Measurements from ENCODE around the gene NMT2. TPM values are rescaled to one million over a fixed set of nuclear protein-coding genes. Genes with fewer than 3 reads are reported as not detected.

NMT2 gene
- total and polyA plus RNA-seq, 2 donors (not counting 1 experiment from before 2014, with no cell fraction given): 16.6 to 21.0 TPM

DNA sequence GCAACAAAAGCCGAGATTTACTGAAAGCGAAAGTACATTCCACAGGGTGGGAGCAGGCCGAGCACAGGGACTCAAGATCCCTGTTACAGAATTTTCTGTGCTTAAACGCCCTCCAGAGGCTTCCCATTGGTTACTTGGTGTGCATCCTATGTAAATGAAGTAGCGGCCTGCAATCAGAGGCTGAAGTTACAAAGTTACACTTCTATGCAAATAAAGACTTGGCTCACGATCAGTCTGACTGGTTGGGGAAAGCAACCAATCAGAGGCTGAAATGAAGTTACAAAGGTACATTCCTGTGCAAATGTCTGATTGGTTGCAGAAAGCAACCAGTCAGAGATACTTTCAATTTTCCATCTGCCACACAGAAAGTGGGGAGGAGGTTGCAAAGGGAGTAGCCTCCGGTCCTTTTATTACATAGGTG is 84.0 kb downstream of the NMT2 start:
- Histone ChIP-seq H3K4me1 (ENCODE audit: control insufficient read depth, extremely low read depth, insufficient read depth, low read length) (peaks cover 3% of the 10 kb centered on the region), H3K27ac (ENCODE audit: insufficient read depth, low read length) (peak overlapping the region; percentile 56), H3K79me2 (ENCODE audit: control insufficient read depth, insufficient read depth, low read length) (no peaks in the 10 kb centered on the region), H3K36me3 (ENCODE audit: control insufficient read depth, insufficient read depth, low read length) (no peaks in the 10 kb centered on the region), H4K20me1 (ENCODE audit: control insufficient read depth, extremely low read depth, insufficient read depth, low read length) (no peaks in the 10 kb centered on the region), H2AFZ (ENCODE audit: low read length) (peak overlapping the region; percentile 98), H3K9ac (ENCODE audit: insufficient read depth, low read length) (no peak overlapping the region), H3K9me3 (ENCODE audit: control insufficient read depth, insufficient read depth, low read depth, low read length) (no peaks in the 10 kb centered on the region), H3K4me2 (ENCODE audit: extremely low read depth, insufficient read depth, low read length) (peak overlapping the region; percentile 98), H3K4me3 (replicated peaks in 1 of 4; ENCODE audit: control extremely low read depth in 1 of 4, insufficient read depth in 1 of 4, low read depth in 3 of 4, low read length in 4 of 4) (peak overlapping the region; percentile 53 to 79 (median 58)), H3K27me3 (ENCODE audit: control insufficient read depth, insufficient read depth, low read length) (no peaks in the 10 kb centered on the region)
- DNase-seq (ENCODE audit: low read depth in 2 of 2): peak; percentile 99
- TF ChIP-seq, protein P1, sequence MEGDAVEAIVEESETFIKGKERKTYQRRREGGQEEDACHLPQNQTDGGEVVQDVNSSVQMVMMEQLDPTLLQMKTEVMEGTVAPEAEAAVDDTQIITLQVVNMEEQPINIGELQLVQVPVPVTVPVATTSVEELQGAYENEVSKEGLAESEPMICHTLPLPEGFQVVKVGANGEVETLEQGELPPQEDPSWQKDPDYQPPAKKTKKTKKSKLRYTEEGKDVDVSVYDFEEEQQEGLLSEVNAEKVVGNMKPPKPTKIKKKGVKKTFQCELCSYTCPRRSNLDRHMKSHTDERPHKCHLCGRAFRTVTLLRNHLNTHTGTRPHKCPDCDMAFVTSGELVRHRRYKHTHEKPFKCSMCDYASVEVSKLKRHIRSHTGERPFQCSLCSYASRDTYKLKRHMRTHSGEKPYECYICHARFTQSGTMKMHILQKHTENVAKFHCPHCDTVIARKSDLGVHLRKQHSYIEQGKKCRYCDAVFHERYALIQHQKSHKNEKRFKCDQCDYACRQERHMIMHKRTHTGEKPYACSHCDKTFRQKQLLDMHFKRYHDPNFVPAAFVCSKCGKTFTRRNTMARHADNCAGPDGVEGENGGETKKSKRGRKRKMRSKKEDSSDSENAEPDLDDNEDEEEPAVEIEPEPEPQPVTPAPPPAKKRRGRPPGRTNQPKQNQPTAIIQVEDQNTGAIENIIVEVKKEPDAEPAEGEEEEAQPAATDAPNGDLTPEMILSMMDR (conservative IDR thresholded peaks at IDR 0.05 in 1 of 2, IDR thresholded peaks at IDR 0.05 in 1 of 2; ENCODE audit: low read depth in 1 of 2, low read length in 2 of 2): peak in 1 of 2 donors; percentile 24
- TF ChIP-seq EZH2 (IDR thresholded peaks at IDR 0.05; ENCODE audit: low read length, missing control alignments): no peak

DNA sequence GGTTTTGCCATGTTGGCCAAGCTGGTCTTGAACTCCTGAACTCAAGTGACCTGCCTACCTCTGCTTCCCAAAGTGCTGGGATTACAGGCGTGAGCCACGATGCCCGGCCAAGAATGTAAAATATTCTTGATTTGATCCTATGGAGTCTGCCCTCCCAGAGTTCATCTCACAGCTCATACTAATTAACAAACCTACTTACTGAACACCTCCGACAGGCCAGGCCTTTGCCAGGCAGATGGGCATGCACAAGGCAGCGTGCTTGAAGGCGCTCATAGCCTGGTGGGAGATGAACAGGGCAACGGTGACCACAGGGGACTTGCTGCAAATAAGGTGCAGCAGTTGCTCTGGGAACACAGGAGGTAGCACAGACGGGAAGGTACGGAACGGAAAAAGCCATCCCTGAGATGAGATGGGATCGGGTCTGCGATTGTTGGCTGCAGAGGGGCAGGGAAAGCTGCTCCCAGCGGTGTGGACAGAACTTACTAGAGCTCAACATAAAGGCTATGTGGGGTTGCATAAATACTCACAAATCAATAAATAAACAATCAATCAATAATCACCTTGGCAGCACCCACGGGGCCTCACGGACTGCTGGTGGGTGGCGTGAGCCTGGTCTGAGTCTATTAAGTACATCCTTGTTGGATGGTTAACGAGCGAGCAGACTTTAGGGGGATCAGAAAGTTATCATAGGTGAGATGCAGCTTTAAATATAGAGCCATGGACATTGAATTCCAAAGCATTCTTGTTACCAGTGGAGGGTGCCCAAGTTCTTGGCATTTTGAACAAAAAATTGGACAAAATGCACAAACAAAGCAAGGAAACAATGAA is 84.6 kb downstream of the NMT2 start:
- Histone ChIP-seq H2AFZ (ENCODE audit: low read length) (peak overlapping the region; percentile 98), H3K79me2 (ENCODE audit: control insufficient read depth, insufficient read depth, low read length) (no peaks in the 10 kb centered on the region), H3K4me3 (replicated peaks in 1 of 4; ENCODE audit: control extremely low read depth in 1 of 4, insufficient read depth in 1 of 4, low read depth in 3 of 4, low read length in 4 of 4) (peak overlapping the region; percentile 53 to 79 (median 58)), H4K20me1 (ENCODE audit: control insufficient read depth, extremely low read depth, insufficient read depth, low read length) (no peaks in the 10 kb centered on the region), H3K9me3 (ENCODE audit: control insufficient read depth, insufficient read depth, low read depth, low read length) (no peaks in the 10 kb centered on the region), H3K36me3 (ENCODE audit: control insufficient read depth, insufficient read depth, low read length) (no peaks in the 10 kb centered on the region), H3K27ac (ENCODE audit: insufficient read depth, low read length) (peak overlapping the region; percentile 56), H3K9ac (ENCODE audit: insufficient read depth, low read length) (no peak overlapping the region), H3K27me3 (ENCODE audit: control insufficient read depth, insufficient read depth, low read length) (no peaks in the 10 kb centered on the region), H3K4me2 (ENCODE audit: extremely low read depth, insufficient read depth, low read length) (peak overlapping the region; percentile 98), H3K4me1 (ENCODE audit: control insufficient read depth, extremely low read depth, insufficient read depth, low read length) (peaks cover 3% of the 10 kb centered on the region)
- TF ChIP-seq, protein P1 (conservative IDR thresholded peaks at IDR 0.05 in 1 of 2, IDR thresholded peaks at IDR 0.05 in 1 of 2; ENCODE audit: low read depth in 1 of 2, low read length in 2 of 2): no peak
- TF ChIP-seq EZH2 (IDR thresholded peaks at IDR 0.05; ENCODE audit: low read length, missing control alignments): no peak
- no peak for DNase-seq (ENCODE audit: low read depth in 2 of 2)

DNA sequence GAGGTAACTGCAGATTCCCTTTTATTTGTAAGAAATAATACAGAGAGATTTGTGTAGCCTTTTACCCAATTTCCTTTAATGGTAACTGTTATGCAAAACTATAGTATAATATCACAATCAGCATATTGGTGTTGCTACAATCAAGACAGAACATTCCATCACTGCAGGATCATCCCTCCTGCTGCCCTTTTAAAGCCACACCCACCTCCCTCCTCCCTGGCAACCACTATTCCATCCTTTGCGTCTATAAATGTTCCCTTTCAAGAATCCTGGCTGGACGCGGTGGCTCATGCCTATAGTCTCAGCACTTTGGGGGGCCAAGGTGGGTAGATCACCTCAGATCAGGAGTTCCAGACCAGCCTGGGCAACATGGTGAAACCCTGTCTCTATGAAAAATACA is 93.1 kb downstream of the NMT2 start:
- peaks cover 2% of the 10 kb centered on the region for H3K27me3 ChIP-seq (ENCODE audit: control insufficient read depth, insufficient read depth, low read length)
- no peaks in the 10 kb centered on the region for H3K9me3 ChIP-seq (ENCODE audit: control insufficient read depth, insufficient read depth, low read depth, low read length)
- H3K4me1 ChIP-seq (ENCODE audit: control insufficient read depth, extremely low read depth, insufficient read depth, low read length): no peaks in the 10 kb centered on the region
- H3K36me3 ChIP-seq (ENCODE audit: control insufficient read depth, insufficient read depth, low read length): no peaks in the 10 kb centered on the region
- no peaks in the 10 kb centered on the region for H3K79me2 ChIP-seq (ENCODE audit: control insufficient read depth, insufficient read depth, low read length)
- H3K4me3 ChIP-seq (replicated peaks in 1 of 4; ENCODE audit: control extremely low read depth in 1 of 4, insufficient read depth in 1 of 4, low read depth in 3 of 4, low read length in 4 of 4): no peak overlapping the region
- no peak overlapping the region for H3K9ac ChIP-seq (ENCODE audit: insufficient read depth, low read length)
- H3K4me2 ChIP-seq (ENCODE audit: extremely low read depth, insufficient read depth, low read length): no peak overlapping the region
- DNase-seq (ENCODE audit: low read depth in 2 of 2): no peak
- no peak for TF ChIP-seq EZH2 (IDR thresholded peaks at IDR 0.05; ENCODE audit: low read length, missing control alignments)
- TF ChIP-seq, protein P1 (conservative IDR thresholded peaks at IDR 0.05 in 1 of 2, IDR thresholded peaks at IDR 0.05 in 1 of 2; ENCODE audit: low read depth in 1 of 2, low read length in 2 of 2): no peak
- H2AFZ ChIP-seq (ENCODE audit: low read length): no peak overlapping the region
- no peaks in the 10 kb centered on the region for H4K20me1 ChIP-seq (ENCODE audit: control insufficient read depth, extremely low read depth, insufficient read depth, low read length)
- H3K27ac ChIP-seq (ENCODE audit: insufficient read depth, low read length): no peak overlapping the region

Measured in fibroblast of lung (primary cell).